Endothelial cell of umbilical vein (primary cell): Measurements from ENCODE around the gene PLPPR3. TPM values are rescaled to one million over a fixed set of nuclear protein-coding genes. Genes with fewer than 3 reads are reported as not detected.

Experiments used
- BruUV-seq: library from RNA; stranded (reverse); fragments of 400-500 nt; replicated peaks from 2 replicates; lab custom pipeline; 2021; lab: Mats Ljungman, UMichigan
- CTCF ChIA-PET: fragments of 300-600, 350-600 bp; sonication (Branson Sonifier 250); formaldehyde crosslinking; loops from one replicate; lab custom pipeline; 2021; ENCODE audit warnings: antibody characterized with exemption, inconsistent platforms; lab: Charles Lee
- POLR2A ChIA-PET: fragments of 300-600, 350-600 bp; sonication (Branson Sonifier 250); formaldehyde crosslinking; loops from one replicate; lab custom pipeline; 2021; ENCODE audit warnings: antibody characterized with exemption, inconsistent platforms; lab: Charles Lee
- DNase-seq: peaks from one replicate; pipeline ENCODE4 v3.0.0-alpha.2; 2011; ENCODE audit warnings: low read depth, low spot score
- FAIRE-seq: peaks from 2 replicates; lab custom pipeline; 2011; peaks lifted over from hg19 to GRCh38; lab: Jason Lieb, UNC
- H2AFZ ChIP-seq: 2 replicates; pipeline ENCODE4 v1.6.0; 2012; ENCODE audit warnings: low read depth, low read length, control low read depth, inconsistent platforms
- H3K27ac ChIP-seq: 2 replicates; pipeline ENCODE4 v1.5.1; 2011; ENCODE audit warnings: low read depth, mild to moderate bottlenecking, control low read depth, low read length, moderate library complexity; ENCODE audit not compliant: insufficient read depth
- H3K27me3 ChIP-seq, 2 experiments: 2 replicates each; pipeline versions ENCODE4 v1.6.0 to v1.6.1; 2011; ENCODE audit warnings: low read length in 2 of 2, mixed read lengths in 1 of 2; ENCODE audit not compliant: control insufficient read depth in 2 of 2, insufficient read depth in 2 of 2
- H3K36me3 ChIP-seq, 2 experiments: 2 replicates in 1 of 2; 3 replicates in 1 of 2; pipeline ENCODE4 v1.5.1; 2011; ENCODE audit warnings: low read length in 2 of 2, mild to moderate bottlenecking in 1 of 2, moderate library complexity in 1 of 2; ENCODE audit not compliant: control insufficient read depth in 2 of 2, insufficient read depth in 2 of 2; ENCODE audit errors: extremely low read depth in 1 of 2
- H3K4me1 ChIP-seq: 3 replicates; pipeline ENCODE4 v1.5.1; 2011; ENCODE audit warnings: mild to moderate bottlenecking, low read length; ENCODE audit not compliant: control insufficient read depth, insufficient read depth; ENCODE audit errors: extremely low read depth
- H3K4me2 ChIP-seq: 2 replicates; pipeline ENCODE4 v1.6.1; 2011; ENCODE audit warnings: low read length, control low read depth, mixed read lengths; ENCODE audit not compliant: insufficient read depth
- H3K4me3 ChIP-seq, 3 experiments: fragments of 200-600 bp in 1 of 3; sonication (generic), shearing (Covaris generic) in 1 of 3; replicated peaks in 1 of 3; 2 replicates each; pipeline ENCODE4 v1.5.1; 2011 to 2016; ENCODE audit warnings: control low read depth in 3 of 3, low read length in 3 of 3, mild to moderate bottlenecking in 2 of 3, inconsistent platforms in 1 of 3, low read depth in 1 of 3, moderate library complexity in 1 of 3; ENCODE audit not compliant: insufficient read depth in 1 of 3
- H3K79me2 ChIP-seq: 2 replicates; pipeline ENCODE4 v1.6.0; 2012; ENCODE audit warnings: low read length, inconsistent platforms; ENCODE audit not compliant: control insufficient read depth, insufficient read depth
- H3K9ac ChIP-seq: replicated peaks from 2 replicates; pipeline ENCODE3; 2011; ENCODE audit warnings: low read length, control low read depth; ENCODE audit not compliant: insufficient read depth; ENCODE audit errors: extremely low read depth
- H3K9me1 ChIP-seq: replicated peaks from 3 replicates; pipeline ENCODE4 v1.6.0; 2011; ENCODE audit warnings: mild to moderate bottlenecking, low read length; ENCODE audit not compliant: control insufficient read depth, insufficient read depth; ENCODE audit errors: extremely low read depth
- H3K9me3 ChIP-seq: replicated peaks from 2 replicates; pipeline ENCODE4 v1.5.1; 2012; ENCODE audit warnings: low read length, inconsistent platforms; ENCODE audit not compliant: control insufficient read depth, insufficient read depth
- H4K20me1 ChIP-seq: replicated peaks from 2 replicates; pipeline ENCODE3; 2011; ENCODE audit warnings: mild to moderate bottlenecking, low read length; ENCODE audit not compliant: control insufficient read depth, insufficient read depth; ENCODE audit errors: extremely low read depth
- CTCF ChIP-seq, 2 donors: IDR thresholded peaks; 1 replicate in 1 of 2; 2 replicates in 1 of 2; pipeline ENCODE4 v1.5.1; 2011; ENCODE audit warnings: low read length in 2 of 2, mild to moderate bottlenecking in 2 of 2, moderate library complexity in 2 of 2, control low read depth in 1 of 2, inconsistent platforms in 1 of 2, low read depth in 1 of 2; ENCODE audit not compliant: insufficient read depth in 1 of 2; ENCODE audit errors: extremely low read depth in 1 of 2
- EZH2 ChIP-seq: IDR thresholded peaks from 2 replicates; pipeline ENCODE4 v1.6.1; 2012; ENCODE audit warnings: borderline replicate concordance, low read depth, mild to moderate bottlenecking, moderate library complexity, low read length, inconsistent platforms; ENCODE audit not compliant: severe bottlenecking
- FOS ChIP-seq: IDR thresholded peaks from 2 replicates; pipeline ENCODE4 v1.6.1; 2011; ENCODE audit warnings: mild to moderate bottlenecking, low read length, moderate library complexity, borderline replicate concordance; ENCODE audit not compliant: insufficient read depth
- GATA2 ChIP-seq: IDR thresholded peaks from 2 replicates; pipeline ENCODE4 v1.7.0; 2011; ENCODE audit warnings: low read depth, mild to moderate bottlenecking, moderate library complexity, mixed read lengths, low read length; ENCODE audit not compliant: insufficient read length, insufficient read depth
- JUN ChIP-seq: IDR thresholded peaks from 2 replicates; pipeline ENCODE4 v1.6.1; 2011; ENCODE audit warnings: borderline replicate concordance, low read depth; ENCODE audit not compliant: insufficient read length, insufficient read depth
- MAX ChIP-seq: IDR thresholded peaks from 2 replicates; pipeline ENCODE4 v1.6.1; 2011; ENCODE audit not compliant: insufficient read depth, insufficient read length
- MYC ChIP-seq: IDR thresholded peaks from one replicate; pipeline ENCODE4 v1.6.1; 2011; ENCODE audit warnings: mild to moderate bottlenecking, low read depth, low read length
- POLR2A ChIP-seq: IDR thresholded peaks from 2 replicates; pipeline ENCODE4 v1.6.1; 2012; ENCODE audit warnings: low read depth, mild to moderate bottlenecking, control low read depth, low read length
- POLR2AphosphoS5 ChIP-seq: IDR thresholded peaks from 2 replicates; pipeline ENCODE4 v1.6.1; 2012; ENCODE audit warnings: low read depth, mild to moderate bottlenecking, control low read depth, low read length, moderate library complexity; ENCODE audit not compliant: insufficient read depth
- dilution Hi-C: fragments of 300-500 bp; cut with MboI; formaldehyde crosslinking; loops from one replicate; pipeline ENCODE4 v1.15.0; 2019; ENCODE audit warnings: low sequenced_read_pairs; ENCODE audit not compliant: extremely low pct_ligation_motif_present
- intact Hi-C: fragments of 100-400 bp; cut with micrococcal nuclease; formaldehyde crosslinking; loops from one replicate; pipeline ENCODE4 v1.10.0; 2022
- polyA plus RNA-seq, 4 experiments: library from polyadenylated mRNA; depleted of rRNA in 3 of 4; stranded (reverse) in 3 of 4; unstranded in 1 of 4; fragments of >200 nt; gene quantifications; 2 replicates each; pipeline versions ENCODE4 v1.2.1 to v1.2.3, GENCODE V29; 2011 to 2012; ENCODE audit warnings: missing spikeins in 1 of 4
- total RNA-seq: library from RNA; stranded (reverse); gene quantifications from 2 replicates; pipeline ENCODE4 v1.2.3, GENCODE V29; 2021

The PLPPR3 gene
- total and polyA plus RNA-seq, 2 donors (not counting 3 experiments of a cell fraction or from before 2014, with no cell fraction given): 1.1 to 1.2 TPM

GRCh38 chr19:855142-855541, 33.4 kb upstream of the PLPPR3 start:
- Histone ChIP-seq H2AFZ (no peak overlapping the region), H3K4me1 (no peaks in the 10 kb centered on the region), H3K27me3 (peaks cover 0 to 2% of the 10 kb centered on the region in 2 experiments), H3K36me3 (no peaks in the 10 kb centered on the region), H3K79me2 (no peaks in the 10 kb centered on the region), H3K4me2 (no peak overlapping the region), H3K9me1 (no peaks in the 10 kb centered on the region), H4K20me1 (no peaks in the 10 kb centered on the region), H3K9me3 (no peaks in the 10 kb centered on the region), H3K27ac (no peak overlapping the region), H3K4me3 (no peak overlapping the region), H3K9ac (no peak overlapping the region)
- dilution Hi-C loops (no loop called here), intact Hi-C loops (no loop called here)
- BruUV-seq: no TSS peak
- DNase-seq: no peak
- ChIA-PET POLR2A (no interaction called here), CTCF (no interaction called here)
- FAIRE-seq: no peak
- TF ChIP-seq JUN (no peak), CTCF (IDR thresholded peaks at IDR 0.05; ENCODE audit: extremely low read depth in 1 of 2, insufficient read depth in 1 of 2, low read depth in 1 of 2, low read length in 2 of 2) (no peak), EZH2 (no peak), FOS (no peak)

GRCh38 chr19:854549-854948, 32.8 kb upstream of the PLPPR3 start:
- Histone ChIP-seq H3K4me3 (no peak overlapping the region), H2AFZ (no peak overlapping the region), H3K9ac (no peak overlapping the region), H3K9me1 (no peaks in the 10 kb centered on the region), H3K9me3 (no peaks in the 10 kb centered on the region), H3K27ac (no peak overlapping the region), H3K36me3 (no peaks in the 10 kb centered on the region), H3K79me2 (no peaks in the 10 kb centered on the region), H3K27me3 (no peaks in the 10 kb centered on the region), H4K20me1 (no peaks in the 10 kb centered on the region), H3K4me2 (no peak overlapping the region), H3K4me1 (no peaks in the 10 kb centered on the region)
- DNase-seq (no peak), FAIRE-seq (no peak)
- CTCF ChIA-PET: no interaction called here
- no TSS peak for BruUV-seq
- dilution Hi-C loops (no loop called here), intact Hi-C loops (no loop called here)
- TF ChIP-seq GATA2 (no peak), MAX (no peak), MYC (no peak), POLR2AphosphoS5 (no peak), FOS (no peak), JUN (no peak), CTCF (IDR thresholded peaks at IDR 0.05; ENCODE audit: extremely low read depth in 1 of 2, insufficient read depth in 1 of 2, low read depth in 1 of 2, low read length in 2 of 2) (no peak), POLR2A (no peak), EZH2 (no peak)
- POLR2A ChIA-PET: interaction anchor here (0.7 kb wide), 1 partner anchor 114 kb away, joined by 3 read pairs; no protein-coding TSS in a partner anchor
